Measurements from ENCODE around the gene HOXC11.

Gene HOXC11

DNA sequence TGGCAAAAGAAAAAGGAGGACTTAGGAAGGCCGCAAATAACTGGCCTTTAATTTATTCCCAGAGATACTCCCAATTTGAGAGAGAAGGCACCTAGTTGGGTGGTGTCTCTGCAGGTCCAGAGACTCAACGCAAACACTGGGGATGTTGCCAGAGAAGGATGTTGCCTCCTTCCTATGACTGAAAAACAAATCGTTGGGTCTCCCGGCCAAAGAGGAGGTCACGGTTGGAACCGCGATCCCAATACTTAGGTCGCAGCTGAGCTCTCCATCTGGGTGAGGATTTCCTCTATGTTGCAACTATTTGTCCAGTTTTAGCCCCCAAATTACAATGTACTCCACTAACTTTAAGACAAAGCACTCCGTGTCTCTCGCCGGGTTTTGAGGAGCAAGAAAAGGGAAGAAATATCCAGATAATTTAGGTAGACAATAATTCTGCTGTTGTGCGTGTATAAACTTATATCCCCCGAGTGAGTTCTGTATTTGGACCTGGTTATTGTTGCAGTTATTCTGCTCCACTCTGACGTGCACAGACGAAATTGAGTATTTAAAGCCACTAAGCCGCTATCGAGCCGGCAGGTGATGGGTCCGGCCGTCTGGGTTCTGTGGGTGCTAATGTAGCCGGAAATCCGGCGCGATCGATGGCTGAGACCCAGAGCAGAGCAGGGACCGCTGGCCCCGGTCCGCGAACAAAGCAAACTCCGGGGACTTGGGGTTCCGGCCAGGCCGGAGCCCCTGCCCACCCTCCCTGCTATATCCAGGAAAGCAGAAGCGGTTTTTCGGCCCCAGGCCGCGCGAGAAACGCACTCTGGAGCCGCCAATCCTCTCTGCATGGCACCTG is 12.5 kb upstream of the HOXC11 start:
- DNase-seq: no peak

DNA sequence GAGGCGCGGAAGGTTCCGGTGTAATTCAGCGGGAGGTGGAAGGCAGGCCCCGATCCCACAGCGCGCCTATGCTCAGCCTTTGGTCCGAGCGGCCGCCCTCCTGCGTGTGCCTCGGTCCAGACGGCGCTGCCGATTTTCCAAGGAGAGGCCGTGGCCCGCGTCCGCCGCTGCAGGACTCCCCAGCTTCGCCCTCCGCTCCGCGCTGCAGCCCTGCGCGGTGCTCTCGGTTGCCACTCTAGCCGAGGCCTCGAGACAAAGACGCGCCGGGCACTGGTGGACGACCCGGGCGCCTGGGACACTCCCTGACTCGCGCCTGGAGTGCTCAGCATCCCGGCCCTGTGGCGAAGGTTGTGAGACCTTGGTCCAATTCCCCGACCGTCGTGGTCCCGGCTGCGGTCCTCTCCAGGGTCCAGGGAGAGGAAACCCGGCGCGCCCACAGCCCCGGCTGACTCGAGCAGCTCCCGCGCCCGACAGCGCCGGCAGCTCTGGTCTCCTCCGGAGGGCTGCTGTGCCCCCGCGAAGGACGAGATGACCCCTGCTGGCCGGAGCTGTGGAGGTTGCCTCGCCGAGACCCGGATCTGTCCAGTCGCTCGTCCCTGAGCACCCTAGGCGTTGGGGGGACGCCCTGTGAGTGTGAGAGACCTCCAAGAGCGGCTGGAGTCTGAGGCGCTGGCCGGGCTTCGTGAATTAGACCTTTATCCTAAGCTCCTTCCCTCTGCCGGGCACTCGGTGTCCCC is 11.7 kb upstream of the HOXC11 start:
- DNase-seq: no peak

DNA sequence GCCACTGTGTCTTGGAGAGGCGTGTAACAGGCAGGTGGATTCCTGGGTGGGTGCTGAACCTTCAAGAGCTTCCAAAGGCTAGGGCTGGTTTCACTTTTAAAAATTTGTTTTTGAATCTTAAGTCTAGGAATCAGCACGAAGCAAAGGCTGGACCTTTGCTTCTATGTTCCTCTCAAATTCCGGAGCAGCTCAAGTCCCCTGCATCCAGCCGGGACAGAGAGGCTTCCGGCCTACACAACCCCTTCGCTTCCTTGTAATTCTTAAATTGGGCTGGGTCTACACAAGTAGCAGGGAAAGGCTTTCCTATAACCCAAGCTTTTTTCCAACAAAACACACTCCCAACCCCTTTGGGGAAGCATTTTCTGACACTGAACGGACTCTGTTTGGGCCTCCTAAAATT is 9.9 kb upstream of the HOXC11 start:
- DNase-seq: no peak

DNA sequence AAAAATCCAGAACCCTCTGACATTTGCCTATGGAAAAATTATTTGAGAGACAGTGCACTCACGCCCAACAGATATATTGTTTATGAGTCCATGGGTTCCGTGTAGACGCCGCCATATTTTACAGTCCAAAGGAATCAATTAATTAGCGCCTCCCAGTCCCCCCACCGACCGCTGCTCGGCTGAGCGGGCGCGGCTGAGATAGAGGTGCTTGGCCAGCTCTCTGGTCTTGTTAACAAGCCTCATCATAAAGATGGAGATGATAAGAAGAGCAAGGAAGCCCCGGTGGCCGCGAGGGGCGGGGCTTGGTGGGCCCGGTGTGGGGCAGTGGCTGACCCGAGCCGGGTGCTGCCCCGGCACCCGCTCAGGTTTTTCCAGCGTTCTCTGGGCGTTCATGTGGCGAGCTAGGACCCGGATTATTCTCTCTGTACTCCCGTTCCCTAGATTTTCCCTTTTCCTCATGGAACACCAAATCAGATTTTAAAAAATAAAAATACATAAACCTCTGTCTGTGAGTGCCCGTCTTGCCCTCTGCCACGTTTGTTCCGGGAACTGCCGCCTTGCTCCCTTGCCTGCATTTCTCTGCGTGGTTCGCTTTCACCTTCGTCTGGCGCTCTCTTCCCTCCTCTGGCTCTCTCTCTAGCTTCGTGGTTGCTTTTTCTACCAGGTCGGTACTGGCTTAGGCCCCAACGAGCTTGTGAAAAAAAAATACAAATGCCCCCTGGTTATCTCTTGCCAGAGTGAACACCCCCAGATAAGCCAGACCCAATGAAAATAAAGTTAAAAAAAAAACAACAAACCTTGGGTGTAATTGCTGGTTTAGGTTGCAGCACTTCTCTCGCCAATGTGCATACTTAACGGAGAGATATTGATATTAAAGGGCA is 9.3 kb upstream of the HOXC11 start:
- no peak for DNase-seq

DNA sequence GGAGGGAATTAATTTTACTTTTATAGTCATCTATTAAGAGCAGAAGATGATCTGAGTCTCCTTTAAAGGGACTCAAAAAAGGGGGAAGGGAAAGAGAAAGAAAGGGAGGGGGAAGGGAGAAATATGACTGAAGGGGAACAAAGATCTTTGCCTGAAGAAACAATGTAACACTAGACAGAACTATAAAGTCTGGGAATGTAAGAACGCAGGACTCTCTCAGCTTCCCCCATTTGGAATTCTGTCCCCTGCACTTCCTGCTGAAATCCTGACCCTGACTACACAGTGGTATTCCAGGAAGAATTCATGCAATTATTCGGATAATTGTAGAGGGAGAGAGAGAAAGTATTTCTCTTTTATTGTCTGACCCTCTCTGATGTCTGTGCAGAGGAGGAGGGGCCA is 8.6 kb upstream of the HOXC11 start:
- no peak for DNase-seq

DNA sequence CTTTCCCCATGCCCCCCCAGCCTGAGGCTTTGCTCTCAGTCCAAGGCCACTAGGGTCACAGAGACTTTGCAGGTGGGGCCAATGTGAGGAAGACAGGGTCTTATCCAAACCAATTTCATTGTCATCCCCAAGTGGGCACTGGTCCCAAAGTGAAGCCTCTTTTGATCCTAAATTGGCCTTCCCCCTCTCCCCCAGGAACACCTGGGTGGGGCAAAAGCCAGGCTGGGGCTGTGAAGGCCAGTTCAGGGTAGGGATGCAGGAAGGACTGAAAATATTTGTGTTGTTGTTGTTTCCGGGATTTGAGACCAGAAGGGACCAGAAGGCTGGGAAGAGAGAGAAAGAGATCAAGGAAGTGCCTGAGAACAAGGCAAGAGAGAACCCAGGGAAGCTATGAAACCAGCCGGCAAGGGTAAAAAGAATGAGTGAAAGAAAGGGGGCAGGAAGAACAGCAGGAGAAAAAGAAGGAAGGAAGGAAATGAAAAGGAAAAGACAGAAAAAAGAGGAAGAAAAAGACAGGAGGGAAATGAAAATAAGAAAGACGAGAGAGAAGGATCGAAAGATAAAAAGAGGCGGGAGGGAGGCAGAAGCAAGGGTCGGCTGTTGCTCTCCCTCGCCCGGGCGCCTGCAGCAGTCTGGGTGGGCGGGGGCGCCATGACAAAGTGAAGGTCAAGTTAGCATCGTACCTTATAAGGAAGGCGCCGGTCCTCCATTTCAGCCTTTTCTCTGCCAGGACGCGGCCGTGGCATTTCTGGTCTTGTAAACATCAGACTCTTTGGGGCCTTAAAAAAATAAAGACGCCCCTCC is 7.4 kb upstream of the HOXC11 start:
- DNase-seq: no peak

DNA sequence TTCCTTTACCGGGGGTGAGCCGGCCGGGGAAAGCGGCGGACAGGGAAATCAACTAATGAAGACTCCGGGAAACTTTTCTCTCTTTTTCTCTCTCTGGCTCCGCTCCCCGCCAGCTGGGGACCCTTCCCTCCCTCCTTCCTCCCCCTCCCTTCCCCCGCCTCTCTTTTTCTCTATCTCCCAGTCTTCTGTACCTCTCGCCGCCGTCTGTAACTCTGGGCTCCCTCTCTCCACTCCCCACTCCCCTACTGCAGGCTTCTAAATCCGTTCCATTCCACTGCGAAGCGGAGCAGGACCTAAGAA is 6.9 kb upstream of the HOXC11 start:
- DNase-seq: no peak

DNA sequence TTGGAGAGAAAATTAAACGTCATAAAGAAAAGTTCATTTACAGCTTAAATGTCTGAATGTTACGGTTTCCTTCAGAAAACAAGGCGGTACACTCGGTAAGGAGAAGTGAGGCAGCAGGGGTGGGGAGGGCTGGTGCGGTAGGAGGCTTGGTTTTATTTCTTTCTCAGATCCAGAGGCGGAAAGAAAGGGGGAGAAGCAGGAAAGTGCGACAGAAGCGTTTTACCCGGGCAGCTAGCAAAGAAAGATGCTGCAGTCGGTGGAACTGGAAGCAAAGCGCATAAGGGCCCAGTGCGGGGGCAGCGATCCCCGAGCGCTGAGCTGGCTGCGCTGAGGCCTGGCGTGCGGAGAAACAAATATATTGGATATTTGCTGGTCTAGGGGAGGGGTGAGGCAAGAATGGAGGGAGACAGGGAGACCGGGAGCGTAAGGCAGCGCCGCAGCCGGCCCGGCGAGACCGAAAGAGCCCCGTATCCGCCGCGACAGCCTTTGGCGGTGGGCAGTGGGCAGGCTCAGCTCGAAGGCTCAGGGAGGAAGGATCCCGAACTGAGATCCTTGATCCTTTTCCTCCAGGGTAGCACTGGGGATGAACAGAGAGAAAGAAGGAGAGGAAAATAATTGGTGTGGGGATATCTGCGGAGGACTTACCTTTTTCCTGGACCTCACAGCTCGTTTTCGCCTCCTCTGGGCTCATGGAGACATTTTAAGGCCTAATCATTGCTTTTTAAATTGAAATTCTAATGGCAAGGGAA is 6.4 kb upstream of the HOXC11 start:
- DNase-seq: no peak

DNA sequence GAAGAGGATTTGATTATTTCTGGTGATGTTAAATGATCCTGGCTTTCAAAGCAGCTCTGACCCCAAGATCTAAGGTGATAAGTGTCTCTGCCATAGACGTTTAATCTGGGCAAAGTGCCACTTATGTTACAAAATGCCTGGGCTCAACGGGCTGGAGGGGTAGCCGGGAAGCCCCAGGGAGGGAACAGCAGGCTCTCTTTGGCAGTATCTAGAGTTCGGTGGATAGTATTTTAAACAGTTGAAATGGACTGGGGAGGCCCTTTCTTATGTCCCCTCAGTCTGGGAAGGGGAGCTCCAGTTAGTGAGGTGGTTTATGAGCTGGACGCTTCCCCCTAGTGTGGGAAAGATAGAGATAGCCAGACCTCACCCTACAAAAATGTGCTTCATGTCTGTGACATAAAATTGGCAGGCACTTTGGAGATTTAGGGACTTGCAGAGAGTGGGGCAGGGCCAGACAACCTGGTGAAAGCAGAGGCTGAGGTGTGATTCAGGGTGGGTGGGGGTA is 5.5 kb upstream of the HOXC11 start:
- DNase-seq: no peak

DNA sequence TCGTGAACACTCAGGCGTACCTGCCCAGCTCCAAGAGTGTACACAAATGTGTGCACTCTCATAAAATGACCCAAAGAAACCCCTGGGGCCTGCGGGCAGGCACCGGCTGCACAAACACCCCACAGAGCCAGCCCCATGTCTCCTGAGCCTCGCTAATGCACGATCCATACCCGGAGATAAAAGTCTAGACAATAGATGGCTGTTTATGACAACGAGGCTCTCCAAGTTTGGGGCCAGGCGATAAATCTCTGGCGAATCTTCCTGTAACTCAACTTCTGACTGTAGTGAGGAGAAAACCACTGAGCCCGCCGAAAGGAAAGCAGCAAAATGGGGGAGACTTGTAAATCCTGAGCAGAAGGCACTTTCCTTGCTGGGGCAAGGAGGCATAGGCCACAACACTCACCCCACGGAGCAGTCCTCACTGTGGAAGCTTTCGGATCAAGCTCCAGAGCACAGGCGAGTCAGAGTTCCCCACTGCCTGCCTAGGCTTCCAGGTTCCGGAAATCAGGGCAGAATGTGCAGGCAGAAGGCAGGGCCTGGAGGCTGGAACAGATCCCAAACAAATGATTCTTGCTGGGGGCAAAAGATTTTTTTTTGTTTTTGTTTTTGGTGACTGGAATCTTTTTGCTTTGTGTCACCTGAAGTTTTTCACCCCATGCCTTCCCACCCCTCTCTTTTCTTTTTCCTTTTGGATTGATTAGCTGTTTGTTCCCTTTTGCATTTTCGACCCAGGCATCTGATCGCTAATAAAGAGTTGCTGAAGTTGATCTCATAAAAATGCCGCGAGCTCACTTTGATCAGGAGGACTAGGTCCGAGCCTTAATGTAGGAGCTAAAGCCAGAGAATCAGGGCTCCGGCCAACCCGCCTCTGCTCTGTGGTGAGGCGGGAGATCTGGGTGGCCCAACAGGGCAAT is 4.5 kb upstream of the HOXC11 start:
- no peak for DNase-seq

DNA sequence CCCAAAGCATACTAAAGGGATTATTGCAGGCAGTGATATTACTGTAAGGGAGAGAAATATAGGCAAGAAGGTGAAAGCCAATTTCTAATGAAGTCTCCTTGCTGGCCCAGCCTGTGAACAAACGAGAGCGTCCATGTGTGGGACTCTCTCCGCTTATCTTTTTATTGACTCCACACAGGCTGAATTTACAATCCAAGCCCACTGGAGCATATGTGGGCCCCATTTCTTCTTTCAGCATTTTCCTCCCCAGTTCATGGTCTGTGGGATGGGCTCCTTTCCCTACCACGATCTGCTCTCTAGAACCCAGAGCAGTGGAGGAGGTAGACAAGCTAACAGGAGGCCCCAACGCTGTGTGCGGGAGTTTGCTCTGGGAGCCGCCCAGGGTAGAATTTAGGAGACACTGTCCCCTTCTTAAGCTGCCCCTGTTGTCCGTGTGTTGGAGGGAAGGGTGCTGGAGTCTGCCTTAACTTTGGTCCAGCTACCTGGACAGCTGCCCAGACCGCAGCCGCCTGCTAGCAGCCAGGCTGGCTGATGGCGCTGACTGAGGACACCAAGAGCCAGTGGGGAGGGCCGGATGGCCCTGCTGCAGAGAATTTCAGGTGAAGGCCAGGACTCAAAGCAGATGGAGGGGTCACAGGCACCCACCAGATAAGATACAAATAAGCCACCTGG is 3.2 kb upstream of the HOXC11 start:
- DNase-seq: no peak

DNA sequence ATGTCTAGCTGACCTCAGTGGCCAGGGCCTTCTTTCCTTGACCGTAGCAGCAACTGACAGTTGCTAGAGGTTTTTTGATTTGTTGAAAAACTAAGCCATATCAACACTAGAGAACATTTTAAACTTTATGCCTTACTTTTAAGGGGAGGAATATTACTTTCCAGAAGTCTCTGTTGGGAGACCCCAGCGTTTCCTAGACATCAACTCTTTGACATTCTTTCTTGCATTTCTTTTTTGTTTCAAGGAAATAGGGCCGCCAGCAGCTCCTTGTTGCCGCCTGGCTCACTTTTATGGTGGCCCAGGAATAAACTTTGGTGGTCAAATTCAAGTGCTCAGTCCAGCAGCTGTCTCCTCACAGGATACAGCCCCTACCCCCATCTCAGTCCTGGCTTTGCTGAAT is 2.5 kb upstream of the HOXC11 start:
- no peak for DNase-seq

DNA sequence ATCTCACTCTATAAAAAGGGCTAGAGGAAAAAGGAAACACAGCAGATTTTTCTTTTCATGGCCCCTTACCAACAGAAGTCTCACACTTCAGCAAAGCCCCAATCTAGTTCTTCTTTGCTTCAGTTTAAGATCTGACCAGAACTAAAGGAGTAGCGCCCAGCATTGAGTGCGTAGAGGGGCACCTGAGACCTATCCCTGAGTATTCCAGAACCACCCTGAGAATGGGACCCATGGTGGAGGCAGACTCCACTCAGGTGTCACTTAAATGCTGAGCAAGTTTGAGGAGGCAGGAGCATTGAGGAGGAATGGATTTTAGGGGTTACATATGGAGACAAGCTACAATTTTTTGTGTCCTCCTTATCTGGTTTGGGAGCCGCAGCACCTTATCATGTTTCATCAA is 1.8 kb upstream of the HOXC11 start:
- DNase-seq: no peak

DNA sequence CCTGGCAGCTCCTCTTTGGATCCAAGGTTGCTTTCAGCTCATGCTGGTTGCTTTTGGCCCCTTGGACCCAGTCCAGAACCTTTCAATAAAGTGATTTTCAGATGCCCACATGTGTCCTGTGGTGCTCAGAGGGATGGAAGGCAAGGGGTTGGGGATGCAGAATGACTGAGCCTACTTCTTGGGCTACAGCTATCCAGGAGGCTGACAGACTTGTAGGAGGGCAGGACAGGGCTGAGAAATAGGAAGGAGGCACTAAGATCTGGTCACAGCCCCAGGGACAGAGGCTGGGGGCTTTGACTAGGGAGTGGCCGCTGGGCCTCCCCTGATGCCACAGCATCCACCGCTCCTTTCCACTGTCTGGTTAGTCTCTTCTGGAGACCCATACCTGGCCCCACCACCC is 1.2 kb upstream of the HOXC11 start:
- DNase-seq: no peak

DNA sequence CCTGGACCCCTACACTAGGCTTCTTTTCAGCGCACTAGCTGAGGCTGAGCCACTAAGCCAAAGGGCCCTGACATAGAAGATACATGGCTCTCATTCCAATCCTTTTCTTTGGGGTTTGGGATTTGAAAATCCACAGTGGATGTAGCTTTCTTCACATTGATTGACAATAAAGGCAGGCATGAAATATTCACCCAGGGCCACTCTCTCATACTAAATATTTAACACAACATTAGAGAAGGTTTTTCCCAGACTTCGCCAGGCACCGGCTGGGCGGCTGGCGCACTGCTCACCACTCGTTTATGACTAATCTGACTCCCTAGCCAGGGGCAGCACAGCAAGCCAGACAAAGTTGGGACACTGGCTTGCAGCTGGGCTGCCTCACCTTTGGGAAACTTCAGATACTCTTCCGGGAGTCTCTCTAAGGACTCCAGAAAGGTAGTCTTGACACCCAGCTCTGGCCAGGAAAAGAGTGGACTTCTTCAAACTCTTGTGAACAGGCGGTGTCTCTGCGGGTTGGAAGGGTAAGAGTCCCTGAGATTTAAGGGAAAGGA is 699 bp upstream of the HOXC11 start:
- no peak for DNase-seq

DNA sequence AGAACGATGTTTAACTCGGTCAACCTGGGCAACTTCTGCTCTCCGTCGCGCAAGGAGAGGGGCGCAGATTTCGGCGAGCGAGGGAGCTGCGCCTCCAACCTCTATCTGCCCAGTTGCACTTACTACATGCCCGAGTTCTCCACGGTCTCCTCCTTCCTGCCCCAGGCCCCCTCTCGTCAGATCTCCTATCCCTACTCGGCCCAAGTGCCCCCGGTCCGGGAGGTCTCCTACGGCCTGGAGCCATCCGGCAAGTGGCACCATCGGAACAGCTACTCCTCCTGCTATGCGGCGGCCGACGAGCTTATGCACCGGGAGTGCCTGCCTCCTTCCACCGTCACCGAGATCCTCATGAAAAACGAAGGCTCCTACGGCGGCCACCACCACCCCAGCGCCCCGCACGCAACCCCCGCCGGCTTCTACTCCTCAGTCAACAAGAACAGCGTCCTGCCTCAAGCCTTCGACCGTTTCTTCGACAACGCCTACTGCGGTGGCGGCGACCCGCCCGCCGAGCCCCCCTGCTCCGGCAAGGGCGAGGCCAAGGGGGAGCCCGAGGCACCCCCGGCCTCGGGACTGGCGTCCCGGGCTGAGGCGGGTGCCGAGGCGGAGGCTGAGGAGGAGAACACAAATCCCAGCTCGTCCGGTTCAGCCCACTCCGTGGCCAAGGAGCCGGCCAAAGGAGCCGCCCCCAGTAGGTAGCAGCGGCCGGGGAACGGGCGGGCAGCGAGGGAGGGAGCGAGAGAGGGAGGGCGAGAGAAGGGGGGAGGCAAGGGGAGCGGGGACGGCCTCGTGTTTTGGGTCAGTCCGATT is 513 bp downstream of the HOXC11 start:
- DNase-seq: no peak

DNA sequence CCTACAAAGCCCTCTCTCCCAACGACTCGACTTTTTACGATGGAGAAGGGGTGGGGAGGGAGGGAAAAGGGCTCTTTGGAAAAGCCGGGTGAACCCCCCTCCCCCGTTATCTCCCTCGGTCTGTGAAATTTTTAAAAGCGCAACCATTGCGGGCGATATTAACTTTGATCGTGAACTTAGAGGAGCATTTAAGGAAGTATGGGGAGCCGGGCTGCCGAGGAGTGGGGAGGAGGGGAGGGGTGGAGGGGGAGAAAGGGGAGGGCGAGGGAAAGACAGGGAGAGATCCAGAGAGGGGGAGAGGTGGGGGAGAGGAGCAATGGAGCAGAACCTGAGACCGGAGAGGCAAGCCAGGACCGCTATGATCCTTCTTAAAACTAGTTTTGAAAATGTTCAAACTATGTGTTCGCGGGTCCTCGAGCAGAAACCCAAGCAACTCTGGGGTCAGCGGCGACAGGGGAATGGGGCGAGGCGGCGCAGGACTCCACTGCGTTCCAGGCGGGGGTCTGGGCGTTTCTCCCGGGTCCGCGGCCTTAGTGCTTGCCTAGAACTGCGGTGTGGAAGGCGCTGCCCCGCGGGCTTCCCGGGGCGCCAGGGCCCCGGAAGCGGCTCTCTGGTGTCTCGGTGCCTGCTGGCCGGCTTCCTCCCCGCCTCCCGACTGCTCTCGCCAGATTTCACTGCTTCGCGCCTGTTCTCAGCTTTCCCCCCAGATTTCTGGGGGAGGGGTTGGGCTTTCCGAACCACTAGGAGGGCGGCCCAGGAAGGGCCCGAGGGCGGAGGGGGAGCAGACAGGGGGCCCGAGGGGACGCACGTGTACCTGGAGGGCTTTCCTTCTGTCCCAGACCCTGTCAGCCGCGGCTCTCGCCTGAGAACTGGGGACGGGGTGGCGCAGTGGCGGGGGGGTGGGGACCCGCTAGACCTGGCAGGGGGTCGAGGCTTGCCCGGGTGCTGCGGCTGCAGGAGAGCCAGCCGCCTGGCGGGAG is 1.4 kb downstream of the HOXC11 start, which contains the start of gene HOTAIR:
HOTAIR (minus strand) TSS at position 871 of the 980 bp plus-strand sequence.
- DNase-seq: no peak

DNA sequence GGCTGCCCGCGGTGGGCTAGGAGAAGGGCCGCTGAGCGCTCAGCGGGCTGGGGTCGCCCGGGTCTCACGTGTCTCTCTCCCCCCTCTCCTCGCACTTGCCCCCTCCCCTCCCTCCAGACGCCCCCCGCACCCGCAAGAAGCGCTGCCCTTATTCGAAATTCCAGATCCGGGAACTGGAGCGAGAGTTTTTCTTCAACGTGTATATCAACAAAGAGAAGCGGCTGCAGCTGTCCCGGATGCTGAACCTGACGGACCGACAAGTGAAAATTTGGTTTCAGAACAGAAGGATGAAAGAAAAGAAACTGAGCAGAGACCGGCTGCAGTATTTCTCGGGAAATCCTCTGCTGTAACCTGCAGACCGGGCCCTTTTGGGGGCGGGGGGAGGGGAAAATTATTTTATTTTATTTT is 2.1 kb downstream of the HOXC11 start:
- no peak for DNase-seq

Data from activated CD4-positive, alpha-beta T cell treated with anti-CD3 and anti-CD28 coated beads for 1 hour (primary cell).